ENCODE measurements around the gene TMEM151B. TPM values are rescaled to one million over a fixed set of nuclear protein-coding genes. Genes with fewer than 3 reads are reported as not detected.

Gene TMEM151B
- total and polyA plus RNA-seq, 2 of the 4 experiments (the other 2 are of a cell fraction), result not detected

DNA sequence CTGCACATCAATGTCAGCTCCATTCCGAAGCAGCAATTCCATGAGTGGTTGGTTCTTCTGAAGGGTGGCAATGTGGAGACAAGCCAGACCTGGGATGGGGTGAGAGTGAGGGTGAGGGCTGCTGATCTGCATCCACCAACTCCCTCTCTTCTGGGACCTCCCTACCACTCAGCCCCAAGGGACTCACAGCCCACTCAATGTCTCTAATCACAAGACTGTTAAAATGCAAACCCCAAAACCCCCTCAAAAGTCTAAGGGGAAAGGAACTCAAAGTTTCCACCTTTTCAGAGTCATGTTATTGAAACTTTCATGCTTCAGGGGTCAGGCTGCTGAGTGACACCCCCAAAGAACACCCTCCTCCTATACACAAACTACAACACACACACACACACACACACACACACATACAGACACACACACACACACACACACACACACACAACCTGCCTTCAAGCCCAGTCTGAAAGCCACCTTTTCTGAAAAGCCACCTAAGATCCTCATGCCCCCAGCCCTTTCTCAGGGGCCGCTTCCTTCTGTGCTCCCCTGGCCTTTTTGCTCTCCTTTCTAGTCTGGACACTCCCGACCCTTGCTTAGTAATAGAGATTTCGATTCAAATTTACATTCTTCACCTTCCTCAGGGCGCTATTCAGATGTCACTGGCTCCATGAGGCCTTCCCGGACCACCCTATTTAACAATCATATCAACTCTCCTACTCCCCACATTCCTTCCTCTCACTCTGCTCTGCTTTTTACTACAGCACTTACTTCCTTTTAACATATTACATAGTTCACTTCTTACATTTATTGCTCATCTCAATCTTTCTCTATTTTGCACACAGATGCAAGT, 9.6 kb upstream of the TMEM151B start:
- dilution Hi-C loops (cut with HindIII; ENCODE audit: low sequenced_read_pairs, unreplicated experiment), result no loop called here
- no peak overlapping the region for H3K9ac ChIP-seq (ENCODE audit: low read depth, low read length)
- no TSS peak for BruUV-seq (replicated peaks)
- no peak overlapping the region for H2BK120ac ChIP-seq (ENCODE audit: low read depth, low read length)
- H3K9me3 ChIP-seq (ENCODE audit: control insufficient read depth, insufficient read depth, low read length), result no peaks in the 10 kb centered on the region
- H2AFZ ChIP-seq (replicated peaks; ENCODE audit: low read length, poor library complexity), result no peak overlapping the region
- H4K91ac ChIP-seq (ENCODE audit: insufficient read depth, low read depth, low read length), result no peak overlapping the region
- peaks cover 24 to 58% of the 10 kb centered on the region in 2 experiments for H3K79me1 ChIP-seq (ENCODE audit: low read depth in 1 of 2, low read length in 2 of 2)
- no peak overlapping the region for H3K27ac ChIP-seq (ENCODE audit: insufficient read depth, low read length)
- in situ Hi-C loops (cut with MboI; ENCODE audit: low sequenced_read_pairs), result no loop called here
- no peak for TF ChIP-seq MXI1 (IDR thresholded peaks at IDR 0.05; ENCODE audit: borderline replicate concordance, low read depth, low read length)
- TF ChIP-seq RAD21 (IDR thresholded peaks at IDR 0.05; ENCODE audit: low read length), result no peak
- TF ChIP-seq RCOR1 (IDR thresholded peaks at IDR 0.05; ENCODE audit: insufficient replicate concordance, low read length), result no peak
- no peak overlapping the region for H2BK15ac ChIP-seq (ENCODE audit: low read depth, low read length)
- no peak overlapping the region for H3K4me2 ChIP-seq (ENCODE audit: low read depth, low read length)
- DNase-seq (no peak), ATAC-seq (ENCODE audit: low read depth) (no peak)
- no peak overlapping the region for H3K18ac ChIP-seq (ENCODE audit: low read depth, low read length)
- no peak overlapping the region for H2BK5ac ChIP-seq (ENCODE audit: low read depth, low read length, poor library complexity, severe bottlenecking)
- no peak overlapping the region for H3K14ac ChIP-seq (replicated peaks; ENCODE audit: low read depth, low read length)
- no peaks in the 10 kb centered on the region for H3K27me3 ChIP-seq (ENCODE audit: control insufficient read depth, insufficient read depth, low read length)
- H4K8ac ChIP-seq (ENCODE audit: low read depth in 2 of 2, low read length in 2 of 2), result no peak overlapping the region
- intact Hi-C loops (cut with micrococcal nuclease), result no loop called here
- peaks cover 20% of the 10 kb centered on the region for H3K9me1 ChIP-seq (ENCODE audit: insufficient read depth, low read length)
- CTCF ChIA-PET, result no interaction called here
- no peak overlapping the region for H2BK20ac ChIP-seq (ENCODE audit: low read depth, low read length)
- no peak overlapping the region for H2AK5ac ChIP-seq (ENCODE audit: low read depth, low read length)
- peaks cover 30% of the 10 kb centered on the region for H3K4me1 ChIP-seq (ENCODE audit: control insufficient read depth, insufficient read depth, low read length)
- no peak overlapping the region for H3K23ac ChIP-seq (ENCODE audit: low read depth, low read length)
- POLR2A ChIA-PET (ENCODE audit: unreplicated experiment), result no interaction called here
- WGBS, 2 experiments (ENCODE audit: extremely low coverage in 2 of 2, insufficient read length in 1 of 2), result 87% methylated on average over 3 of the region's 6 CpGs; no CpG with 5 or more reads in 1 of the 2 experiments
- no peak overlapping the region for H4K5ac ChIP-seq (ENCODE audit: low read depth, low read length)
- peaks cover 14% of the 10 kb centered on the region for H3K36me3 ChIP-seq (ENCODE audit: control insufficient read depth, insufficient read depth, low read length)
- H3K4ac ChIP-seq (ENCODE audit: low read depth, low read length), result no peak overlapping the region
- no peak overlapping the region for H3K4me3 ChIP-seq (ENCODE audit: insufficient read depth, low read depth, low read length)
- no peak overlapping the region for H2AK9ac ChIP-seq (replicated peaks; ENCODE audit: low read depth, low read length, poor library complexity)
- no peak overlapping the region for H3K56ac ChIP-seq (ENCODE audit: extremely low read depth, insufficient read depth, low read length)
- peaks cover 19% of the 10 kb centered on the region for H4K20me1 ChIP-seq (ENCODE audit: insufficient read depth, low read length)
